Fibroblast of the aortic adventitia (primary cell): ENCODE measurements around the gene UBE2B. TPM values are rescaled to one million over a fixed set of nuclear protein-coding genes. Genes with fewer than 3 reads are reported as not detected.

ENCODE experiments used
- DNase-seq: peaks from one replicate; pipeline ENCODE4 v3.0.0-alpha.2; 2010; ENCODE audit warnings: low read depth
- H3K4me3 ChIP-seq: 2 replicates; pipeline ENCODE4 v1.5.1; 2011; ENCODE audit warnings: low read depth, mild to moderate bottlenecking, control low read depth, low read length, moderate library complexity
- CTCF ChIP-seq: IDR thresholded peaks from 2 replicates; pipeline ENCODE4 v1.5.1; 2011; ENCODE audit warnings: mild to moderate bottlenecking, low read length, control low read depth, inconsistent platforms; ENCODE audit not compliant: insufficient read depth
- total RNA-seq: library from RNA; depleted of rRNA; stranded (reverse); fragments of >200 nt; gene quantifications from 2 replicates; pipeline ENCODE4 v1.2.3, GENCODE V29; 2012; ENCODE audit warnings: low replicate concordance

Gene UBE2B
- total RNA-seq, 1 donor, result 49.1 TPM

- TF ChIP-seq CTCF, result no peak
- no peak overlapping the region for H3K4me3 ChIP-seq
- no peak for DNase-seq
These were observed 32.6 kb downstream of the UBE2B start for GRCh38 chr5:134403951-134404350.

GRCh38 chr5:134406390-134406789, 35.0 kb downstream of the UBE2B start:
- TF ChIP-seq CTCF, result no peak
- H3K4me3 ChIP-seq, result no peak overlapping the region
- DNase-seq, result no peak

GRCh38 chr5:134409321-134409720, 38.0 kb downstream of the UBE2B start:
- no peak overlapping the region for H3K4me3 ChIP-seq
- DNase-seq, result no peak
- no peak for TF ChIP-seq CTCF

GRCh38 chr5:134410822-134411221, 39.5 kb downstream of the UBE2B start:
- TF ChIP-seq CTCF, result no peak
- peak overlapping the region; percentile 90 for H3K4me3 ChIP-seq
- no peak for DNase-seq

- TF ChIP-seq CTCF, result no peak
- DNase-seq, result no peak
- H3K4me3 ChIP-seq, result peak overlapping the region; percentile 90
These were observed 39.8 kb downstream of the UBE2B start for GRCh38 chr5:134411228-134411545.

GRCh38 chr5:134411546-134412266, 40.3 kb downstream of the UBE2B start, which contains the start of gene CDKN2AIPNL:
TSS of gene CDKN2AIPNL (minus strand) at chr5:134411881. CDS start at chr5:134411854, 27 bp downstream.
- TF ChIP-seq CTCF, result peak; percentile 65
- DNase-seq, result peak; percentile 83
- peak within 1 kb of the TSS; percentile 90 for H3K4me3 ChIP-seq

- TF ChIP-seq CTCF, result no peak
- no peak overlapping the region for H3K4me3 ChIP-seq
- no peak for DNase-seq
These were observed 41.7 kb downstream of the UBE2B start for GRCh38 chr5:134413046-134413445.
